ENCODE data around the gene SPAG16. TPM values are rescaled to one million over a fixed set of nuclear protein-coding genes. Genes with fewer than 3 reads are reported as not detected.

SPAG16 gene
- total and polyA plus RNA-seq, 9 donors: 17.3 to 29.0 (median 18.8) TPM

DNA sequence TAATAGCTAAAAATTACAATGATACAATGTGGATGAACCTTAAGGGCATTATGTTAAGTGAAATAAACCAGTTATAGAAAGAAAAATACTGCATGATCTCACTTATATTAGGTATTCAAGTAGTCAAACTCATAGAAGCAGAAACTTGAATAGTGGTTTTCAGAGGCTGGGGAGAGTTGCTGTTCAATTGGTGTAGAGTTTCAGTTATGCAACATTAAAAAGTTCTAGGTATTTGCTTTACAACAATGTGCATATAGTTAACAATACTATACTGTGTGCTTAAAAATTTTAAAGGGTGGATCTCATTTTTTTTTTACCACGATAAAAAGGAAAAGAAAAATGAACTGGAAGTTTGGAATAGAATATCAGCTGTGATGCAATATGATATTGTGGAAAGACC lies 479.1 kb downstream of the SPAG16 start:
- Histone ChIP-seq H3K27me3 (ENCODE audit: control insufficient read depth, insufficient read depth, low read length) (no peaks in the 10 kb centered on the region), H3K36me3 (ENCODE audit: control insufficient read depth, insufficient read depth, low read length) (no peaks in the 10 kb centered on the region), H3K4me3 (ENCODE audit: low read length) (no peak overlapping the region), H3K9me3 (replicated peaks; ENCODE audit: control insufficient read depth, low read depth, low read length) (no peaks in the 10 kb centered on the region), H3K27ac (ENCODE audit: low read length) (no peak overlapping the region), H3K4me1 (ENCODE audit: control insufficient read depth, insufficient read depth, low read length) (no peaks in the 10 kb centered on the region)
- whole genome bisulfite sequencing (ENCODE audit: insufficient coverage): no CpG with 5 or more reads among the region's 1 CpG
- no peak for DNase-seq

GRCh38 chr2:213763963-213764362 lies 479.7 kb downstream of the SPAG16 start:
- no peak overlapping the region for H3K4me3 ChIP-seq (ENCODE audit: low read length)
- WGBS (ENCODE audit: insufficient coverage): no CpG with 5 or more reads among the region's 1 CpG
- H3K36me3 ChIP-seq (ENCODE audit: control insufficient read depth, insufficient read depth, low read length): no peaks in the 10 kb centered on the region
- no peaks in the 10 kb centered on the region for H3K4me1 ChIP-seq (ENCODE audit: control insufficient read depth, insufficient read depth, low read length)
- H3K27me3 ChIP-seq (ENCODE audit: control insufficient read depth, insufficient read depth, low read length): no peaks in the 10 kb centered on the region
- no peak for DNase-seq
- H3K9me3 ChIP-seq (replicated peaks; ENCODE audit: control insufficient read depth, low read depth, low read length): no peaks in the 10 kb centered on the region
- H3K27ac ChIP-seq (ENCODE audit: low read length): no peak overlapping the region

GRCh38 chr2:213764849-213765248 lies 480.6 kb downstream of the SPAG16 start:
- H3K27me3 ChIP-seq (ENCODE audit: control insufficient read depth, insufficient read depth, low read length): no peaks in the 10 kb centered on the region
- H3K4me3 ChIP-seq (ENCODE audit: low read length): no peak overlapping the region
- H3K4me1 ChIP-seq (ENCODE audit: control insufficient read depth, insufficient read depth, low read length): no peaks in the 10 kb centered on the region
- no peaks in the 10 kb centered on the region for H3K9me3 ChIP-seq (replicated peaks; ENCODE audit: control insufficient read depth, low read depth, low read length)
- H3K36me3 ChIP-seq (ENCODE audit: control insufficient read depth, insufficient read depth, low read length): no peaks in the 10 kb centered on the region
- no peak overlapping the region for H3K27ac ChIP-seq (ENCODE audit: low read length)
- no peak for DNase-seq
- WGBS (ENCODE audit: insufficient coverage): 88% methylated on average over 9 of the region's 10 CpGs

DNA sequence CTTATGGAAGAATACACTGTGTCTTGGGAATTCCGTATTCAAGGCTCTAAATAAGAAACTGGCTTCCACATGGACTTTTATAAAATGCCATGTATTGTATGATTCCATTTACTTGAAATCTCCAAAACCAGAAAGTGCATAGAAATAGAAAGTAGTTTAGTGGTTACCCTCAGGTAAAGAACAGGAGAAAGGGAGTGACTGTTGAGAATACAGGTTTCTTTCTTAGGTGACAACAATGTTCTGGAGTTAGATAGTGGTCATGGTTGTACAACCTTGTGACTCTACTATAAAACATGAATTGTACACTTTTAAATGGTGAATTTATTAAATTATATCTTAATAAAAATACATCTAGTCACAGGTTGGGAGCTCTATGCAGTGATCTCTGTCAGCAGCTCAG lies 481.8 kb downstream of the SPAG16 start:
- H3K9me3 ChIP-seq (replicated peaks; ENCODE audit: control insufficient read depth, low read depth, low read length): no peaks in the 10 kb centered on the region
- H3K27ac ChIP-seq (ENCODE audit: low read length): no peak overlapping the region
- H3K4me1 ChIP-seq (ENCODE audit: control insufficient read depth, insufficient read depth, low read length): no peaks in the 10 kb centered on the region
- DNase-seq: no peak
- no peaks in the 10 kb centered on the region for H3K36me3 ChIP-seq (ENCODE audit: control insufficient read depth, insufficient read depth, low read length)
- no CpG with 5 or more reads among the region's 1 CpG for WGBS (ENCODE audit: insufficient coverage)
- no peak overlapping the region for H3K4me3 ChIP-seq (ENCODE audit: low read length)
- no peaks in the 10 kb centered on the region for H3K27me3 ChIP-seq (ENCODE audit: control insufficient read depth, insufficient read depth, low read length)

DNA sequence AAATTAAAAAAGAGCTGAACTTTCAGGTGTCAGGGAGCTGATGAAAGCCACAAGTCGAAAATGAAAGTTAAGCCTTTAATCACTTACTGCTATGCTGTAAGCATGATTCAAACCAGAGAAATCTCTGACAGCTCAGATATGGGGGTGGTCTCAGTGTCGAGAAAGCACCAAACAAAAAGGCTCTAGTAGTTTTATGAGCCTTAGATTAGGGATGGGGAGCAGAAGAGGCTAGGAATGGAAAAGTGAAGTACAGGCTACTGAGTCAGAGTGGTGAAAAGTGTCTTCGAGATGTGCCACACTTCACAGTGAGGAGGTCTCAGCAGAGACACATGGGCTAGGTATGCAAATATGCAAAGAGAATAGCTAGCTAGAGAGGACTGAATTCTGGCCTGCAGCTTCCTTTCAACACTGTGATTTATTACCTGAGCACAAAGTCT lies 482.2 kb downstream of the SPAG16 start:
- Histone ChIP-seq H3K9me3 (replicated peaks; ENCODE audit: control insufficient read depth, low read depth, low read length) (no peaks in the 10 kb centered on the region), H3K4me1 (ENCODE audit: control insufficient read depth, insufficient read depth, low read length) (no peaks in the 10 kb centered on the region), H3K27ac (ENCODE audit: low read length) (no peak overlapping the region), H3K36me3 (ENCODE audit: control insufficient read depth, insufficient read depth, low read length) (no peaks in the 10 kb centered on the region), H3K4me3 (ENCODE audit: low read length) (no peak overlapping the region), H3K27me3 (ENCODE audit: control insufficient read depth, insufficient read depth, low read length) (no peaks in the 10 kb centered on the region)
- DNase-seq: no peak
- 47% methylated on average over 2 of the region's 3 CpGs for WGBS (ENCODE audit: insufficient coverage)

DNA sequence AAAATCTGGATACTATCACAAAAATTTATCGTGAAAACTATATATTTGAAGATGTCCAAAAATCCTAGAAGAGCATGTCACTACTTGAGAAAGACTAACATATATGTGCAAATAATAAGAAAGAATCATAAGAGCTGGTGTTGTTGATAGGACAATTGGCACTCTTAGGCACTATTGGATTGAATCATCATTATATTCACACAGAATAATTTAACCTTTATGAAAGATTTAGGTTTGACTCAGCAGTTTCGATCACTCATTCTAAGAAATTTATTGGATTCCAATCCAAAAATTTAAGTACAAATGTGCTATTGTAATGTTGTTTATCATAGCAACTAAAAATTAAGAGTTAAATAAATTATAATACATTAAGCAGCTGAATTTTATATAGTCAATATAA lies 503.6 kb downstream of the SPAG16 start:
- no peaks in the 10 kb centered on the region for H3K27me3 ChIP-seq (ENCODE audit: control insufficient read depth, insufficient read depth, low read length)
- H3K27ac ChIP-seq (ENCODE audit: low read length): no peak overlapping the region
- DNase-seq: no peak
- no peak overlapping the region for H3K4me3 ChIP-seq (ENCODE audit: low read length)
- H3K4me1 ChIP-seq (ENCODE audit: control insufficient read depth, insufficient read depth, low read length): no peaks in the 10 kb centered on the region
- no peaks in the 10 kb centered on the region for H3K36me3 ChIP-seq (ENCODE audit: control insufficient read depth, insufficient read depth, low read length)
- no peaks in the 10 kb centered on the region for H3K9me3 ChIP-seq (replicated peaks; ENCODE audit: control insufficient read depth, low read depth, low read length)
- no CpG with 5 or more reads among the region's 2 CpGs for WGBS (ENCODE audit: insufficient coverage)

DNA sequence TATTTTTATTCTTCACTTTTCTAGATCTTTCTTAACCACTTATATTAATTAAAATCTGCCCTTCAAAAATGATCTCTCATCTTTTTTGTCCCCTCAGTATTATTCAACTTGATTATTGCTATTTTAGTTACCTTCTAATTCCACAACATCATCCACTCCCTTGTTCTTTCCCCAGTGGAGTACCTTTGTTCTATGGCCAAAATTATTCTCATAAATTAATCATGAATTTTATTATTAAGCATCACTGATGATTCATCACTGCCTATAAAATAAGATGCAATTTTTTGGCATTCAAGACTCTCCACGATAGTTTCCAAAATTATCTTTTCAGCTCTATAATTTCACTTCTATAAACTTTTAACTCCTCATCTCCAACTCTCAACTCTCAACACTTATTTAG lies 505.7 kb downstream of the SPAG16 start:
- 86% methylated on average over 1 of the region's 1 CpG for WGBS (ENCODE audit: insufficient coverage)

DNA sequence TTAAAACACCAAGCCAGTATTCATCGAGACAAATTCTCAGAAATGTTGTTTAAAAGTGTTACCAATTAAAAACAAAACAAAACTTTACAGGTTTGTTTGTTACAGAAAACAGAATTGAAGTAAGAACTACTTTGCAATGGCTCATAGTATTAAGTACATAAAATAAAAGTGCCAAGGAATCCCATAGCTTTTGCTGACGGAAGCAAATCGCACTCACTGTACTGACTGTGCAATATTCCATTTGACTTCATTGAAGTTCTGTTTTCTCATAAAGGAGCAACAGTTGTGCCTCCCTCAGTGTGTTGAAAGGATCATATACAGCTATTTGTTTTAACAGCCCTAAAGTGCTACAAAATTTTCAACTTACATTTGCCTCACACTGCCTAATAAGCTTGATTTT lies 507.8 kb downstream of the SPAG16 start:
- Histone ChIP-seq H3K4me3 (ENCODE audit: low read length) (no peak overlapping the region), H3K27me3 (ENCODE audit: control insufficient read depth, insufficient read depth, low read length) (no peaks in the 10 kb centered on the region), H3K9me3 (replicated peaks; ENCODE audit: control insufficient read depth, low read depth, low read length) (no peaks in the 10 kb centered on the region), H3K4me1 (ENCODE audit: control insufficient read depth, insufficient read depth, low read length) (no peaks in the 10 kb centered on the region), H3K36me3 (ENCODE audit: control insufficient read depth, insufficient read depth, low read length) (no peaks in the 10 kb centered on the region), H3K27ac (ENCODE audit: low read length) (no peak overlapping the region)
- WGBS (ENCODE audit: insufficient coverage): no CpG with 5 or more reads among the region's 3 CpGs
- DNase-seq: no peak

More for the DNA sequence above, 505.7 kb downstream of the SPAG16 start:
- Histone ChIP-seq H3K4me1 (ENCODE audit: control insufficient read depth, insufficient read depth, low read length) (no peaks in the 10 kb centered on the region), H3K27ac (ENCODE audit: low read length) (no peak overlapping the region), H3K36me3 (ENCODE audit: control insufficient read depth, insufficient read depth, low read length) (no peaks in the 10 kb centered on the region), H3K27me3 (ENCODE audit: control insufficient read depth, insufficient read depth, low read length) (no peaks in the 10 kb centered on the region), H3K9me3 (replicated peaks; ENCODE audit: control insufficient read depth, low read depth, low read length) (no peaks in the 10 kb centered on the region), H3K4me3 (ENCODE audit: low read length) (no peak overlapping the region)
- no peak for DNase-seq

GRCh38 chr2:213806125-213806726 lies 522.0 kb downstream of the SPAG16 start:
- H3K4me3 ChIP-seq (ENCODE audit: low read length): no peak overlapping the region
- H3K36me3 ChIP-seq (ENCODE audit: control insufficient read depth, insufficient read depth, low read length): no peaks in the 10 kb centered on the region
- H3K9me3 ChIP-seq (replicated peaks; ENCODE audit: control insufficient read depth, low read depth, low read length): no peaks in the 10 kb centered on the region
- H3K27ac ChIP-seq (ENCODE audit: low read length): no peak overlapping the region
- no peaks in the 10 kb centered on the region for H3K27me3 ChIP-seq (ENCODE audit: control insufficient read depth, insufficient read depth, low read length)
- H3K4me1 ChIP-seq (ENCODE audit: control insufficient read depth, insufficient read depth, low read length): no peaks in the 10 kb centered on the region
- no CpG with 5 or more reads among the region's 1 CpG for WGBS (ENCODE audit: insufficient coverage)
- DNase-seq: peak; percentile 27

DNA sequence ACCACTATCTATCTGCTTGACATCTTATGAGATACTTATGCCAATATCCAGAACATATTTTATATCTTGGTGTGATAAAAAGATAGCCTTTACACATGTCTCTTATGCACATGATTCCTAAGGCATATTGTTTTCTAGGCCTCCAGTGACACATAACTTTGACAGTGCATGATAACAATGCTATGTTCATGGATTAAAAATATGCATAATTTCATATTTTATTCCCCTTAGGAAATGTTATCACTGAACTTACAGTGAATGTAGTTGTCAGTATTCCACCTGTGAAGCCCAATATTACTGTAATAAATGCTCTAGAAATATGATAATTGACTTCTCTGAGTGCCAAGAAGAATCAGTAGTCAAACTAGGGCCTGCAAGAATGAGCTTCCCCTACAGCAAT lies 532.3 kb downstream of the SPAG16 start:
- H3K9me3 ChIP-seq (replicated peaks; ENCODE audit: control insufficient read depth, low read depth, low read length): no peaks in the 10 kb centered on the region
- no peaks in the 10 kb centered on the region for H3K36me3 ChIP-seq (ENCODE audit: control insufficient read depth, insufficient read depth, low read length)
- no peaks in the 10 kb centered on the region for H3K27me3 ChIP-seq (ENCODE audit: control insufficient read depth, insufficient read depth, low read length)
- H3K4me1 ChIP-seq (ENCODE audit: control insufficient read depth, insufficient read depth, low read length): no peaks in the 10 kb centered on the region
- H3K4me3 ChIP-seq (ENCODE audit: low read length): no peak overlapping the region
- H3K27ac ChIP-seq (ENCODE audit: low read length): no peak overlapping the region
- no peak for DNase-seq

DNA sequence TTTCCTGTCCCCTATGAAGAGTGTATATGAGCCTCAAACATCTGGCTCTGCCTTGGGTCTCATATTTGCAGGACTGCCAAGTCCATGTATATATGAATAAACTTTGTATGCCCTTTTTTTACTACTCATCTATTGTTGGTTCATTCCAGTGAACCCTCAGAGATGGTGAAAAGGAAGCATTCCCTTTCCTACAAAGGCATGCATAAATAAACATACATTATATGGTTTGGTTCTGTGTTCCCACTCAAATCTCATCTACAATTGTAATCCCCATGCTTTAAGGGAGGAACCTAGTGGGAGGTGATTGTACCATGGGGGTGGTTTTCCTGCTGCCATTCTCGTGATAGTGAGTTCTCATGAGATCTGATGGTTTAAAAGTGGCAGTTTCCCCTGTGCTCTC lies 534.2 kb downstream of the SPAG16 start:
- DNase-seq: no peak
- whole genome bisulfite sequencing (ENCODE audit: insufficient coverage): no CpG with 5 or more reads among the region's 1 CpG
- Histone ChIP-seq H3K36me3 (ENCODE audit: control insufficient read depth, insufficient read depth, low read length) (no peaks in the 10 kb centered on the region), H3K4me1 (ENCODE audit: control insufficient read depth, insufficient read depth, low read length) (no peaks in the 10 kb centered on the region), H3K9me3 (replicated peaks; ENCODE audit: control insufficient read depth, low read depth, low read length) (no peaks in the 10 kb centered on the region), H3K27ac (ENCODE audit: low read length) (no peak overlapping the region), H3K4me3 (ENCODE audit: low read length) (no peak overlapping the region), H3K27me3 (ENCODE audit: control insufficient read depth, insufficient read depth, low read length) (no peaks in the 10 kb centered on the region)
